ENCODE results near the gene CARD11.

Gene CARD11

GRCh38 chr7:2954433-2954853 lies 89.2 kb downstream of the CARD11 start:
- no peak for TF ChIP-seq PATZ1 (CRISPR knock-in tag; IDR thresholded peaks at IDR 0.05; ENCODE audit: borderline replicate concordance)
- TF ChIP-seq ZNF565 (CRISPR knock-in tag; conservative IDR thresholded peaks at IDR 0.05; ENCODE audit: low read depth) = no peak
- TF ChIP-seq BACH2 (CRISPR knock-in tag; IDR thresholded peaks at IDR 0.05; ENCODE audit: borderline replicate concordance) = no peak
- no peak for TF ChIP-seq PPARA (CRISPR knock-in tag; IDR thresholded peaks at IDR 0.05; ENCODE audit: borderline replicate concordance)
- TF ChIP-seq CSRNP3 (CRISPR knock-in tag; IDR thresholded peaks at IDR 0.05) = no peak
- TF ChIP-seq RARB (CRISPR knock-in tag; IDR thresholded peaks at IDR 0.05) = no peak
- no peak for TF ChIP-seq TSHZ2 (CRISPR knock-in tag; IDR thresholded peaks at IDR 0.05)
- TF ChIP-seq POU6F1 (CRISPR knock-in tag; IDR thresholded peaks at IDR 0.05; ENCODE audit: borderline replicate concordance, low read depth) = no peak
- TF ChIP-seq CSDC2 (CRISPR knock-in tag; IDR thresholded peaks at IDR 0.05) = no peak
- no peak for TF ChIP-seq SNAI2 (CRISPR knock-in tag; IDR thresholded peaks at IDR 0.05)
- TF ChIP-seq ZFP3 (CRISPR knock-in tag; IDR thresholded peaks at IDR 0.05) = no peak
- no peak for TF ChIP-seq ARNTL (CRISPR knock-in tag; IDR thresholded peaks at IDR 0.05; ENCODE audit: borderline replicate concordance, low read depth)
- TF ChIP-seq ESRRG (CRISPR knock-in tag; IDR thresholded peaks at IDR 0.05) = no peak
- ATAC-seq = no peak

GRCh38 chr7:2953588-2954407 lies 89.9 kb downstream of the CARD11 start:
- TF ChIP-seq ZFP30 (CRISPR knock-in tag; IDR thresholded peaks at IDR 0.05) (no peak), TOX (CRISPR knock-in tag; IDR thresholded peaks at IDR 0.05; ENCODE audit: borderline replicate concordance) (no peak), OSR1 (CRISPR knock-in tag; IDR thresholded peaks at IDR 0.05) (no peak), POU6F1 (CRISPR knock-in tag; IDR thresholded peaks at IDR 0.05; ENCODE audit: borderline replicate concordance, low read depth) (no peak), ARNTL (CRISPR knock-in tag; IDR thresholded peaks at IDR 0.05; ENCODE audit: borderline replicate concordance, low read depth) (no peak), ZNF70 (CRISPR knock-in tag; IDR thresholded peaks at IDR 0.05) (no peak), TCF4 (CRISPR knock-in tag; IDR thresholded peaks at IDR 0.05; ENCODE audit: borderline replicate concordance) (no peak), ISL1 (CRISPR knock-in tag; IDR thresholded peaks at IDR 0.05) (no peak), RARB (CRISPR knock-in tag; IDR thresholded peaks at IDR 0.05) (no peak), ESRRG (CRISPR knock-in tag; IDR thresholded peaks at IDR 0.05) (no peak), CSRNP3 (CRISPR knock-in tag; IDR thresholded peaks at IDR 0.05) (no peak), CSDC2 (CRISPR knock-in tag; IDR thresholded peaks at IDR 0.05) (no peak), ZNF8 (CRISPR knock-in tag; IDR thresholded peaks at IDR 0.05) (no peak), PATZ1 (CRISPR knock-in tag; IDR thresholded peaks at IDR 0.05; ENCODE audit: borderline replicate concordance) (no peak), PPARA (CRISPR knock-in tag; IDR thresholded peaks at IDR 0.05; ENCODE audit: borderline replicate concordance) (no peak), ZFP3 (CRISPR knock-in tag; IDR thresholded peaks at IDR 0.05) (no peak), GLIS3 (CRISPR knock-in tag; IDR thresholded peaks at IDR 0.05) (no peak), TSHZ2 (CRISPR knock-in tag; IDR thresholded peaks at IDR 0.05) (no peak), ZNF565 (CRISPR knock-in tag; conservative IDR thresholded peaks at IDR 0.05; ENCODE audit: low read depth) (no peak)
- ATAC-seq = no peak

Measured in SK-N-SH treated with all-trans-retinoic acid at 6 μM for 48 hours (cell line).